GM12865 (cell line): Measurements from ENCODE around the gene MTCL1.

Experiments
- DNase-seq: peaks from one replicate; pipeline ENCODE4 v3.0.0; 2010; ENCODE audit warnings: low read depth
- H3K4me3 ChIP-seq: 2 replicates; pipeline ENCODE4 v1.5.1; 2011; ENCODE audit warnings: mild to moderate bottlenecking, low read depth, low read length, control low read depth
- CTCF ChIP-seq: IDR thresholded peaks from 2 replicates; pipeline ENCODE4 v1.5.1; 2011; ENCODE audit warnings: low read length, control low read depth, low read depth, inconsistent platforms; ENCODE audit not compliant: insufficient read depth; ENCODE audit errors: missing control alignments

The MTCL1 gene

GRCh38 chr18:8765783-8766463, 60.6 kb downstream of the MTCL1 start:
- DNase-seq: no peak
- H3K4me3 ChIP-seq: no peak overlapping the region
- TF ChIP-seq CTCF: no peak

GRCh38 chr18:8766559-8767293, 61.4 kb downstream of the MTCL1 start:
- no peak overlapping the region for H3K4me3 ChIP-seq
- no peak for DNase-seq
- no peak for TF ChIP-seq CTCF

GRCh38 chr18:8767340-8767739, 62.0 kb downstream of the MTCL1 start:
- no peak for TF ChIP-seq CTCF
- no peak overlapping the region for H3K4me3 ChIP-seq
- no peak for DNase-seq

- no peak for TF ChIP-seq CTCF
- DNase-seq: no peak
- H3K4me3 ChIP-seq: no peak overlapping the region
Observed at GRCh38 chr18:8769509-8770095, 64.2 kb downstream of the MTCL1 start.

GRCh38 chr18:8770657-8771056, 65.3 kb downstream of the MTCL1 start:
- no peak for TF ChIP-seq CTCF
- no peak for DNase-seq
- H3K4me3 ChIP-seq: no peak overlapping the region

- no peak overlapping the region for H3K4me3 ChIP-seq
- TF ChIP-seq CTCF: no peak
- no peak for DNase-seq
Observed at GRCh38 chr18:8771930-8772329, 66.6 kb downstream of the MTCL1 start.
